Activated naive CD4-positive, alpha-beta T cell treated with Interleukin-2 at 50 U/mL for 16 hours (primary cell): ENCODE measurements around the gene GLT6D1.

Source experiments
- DNase-seq: peaks from one replicate; pipeline ENCODE4 v3.0.0-alpha.2; 2020

The GLT6D1 gene

GRCh38 chr9:135582966-135583687, 56.2 kb downstream of the GLT6D1 start:
- DNase-seq = no peak

DNA sequence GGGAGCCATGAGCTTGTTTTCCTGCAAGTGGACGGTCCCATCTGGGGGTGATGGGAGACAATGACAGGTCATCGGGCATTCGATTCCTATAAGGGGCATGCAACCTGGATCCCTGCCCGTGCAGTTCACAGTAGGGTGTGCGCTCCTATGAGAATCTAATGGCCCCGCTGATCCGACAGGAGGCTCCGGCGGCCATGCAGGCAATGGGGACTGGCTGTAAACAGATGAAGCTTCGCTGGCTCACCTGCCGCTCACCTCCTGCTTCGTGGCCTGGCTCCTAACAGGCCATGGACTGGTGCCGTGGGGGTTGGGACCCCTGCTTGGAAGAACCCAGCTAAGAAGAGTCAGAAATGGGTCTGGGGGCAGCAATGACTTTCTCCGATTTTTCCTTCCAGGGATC, 56.8 kb downstream of the GLT6D1 start:
- DNase-seq = no peak

- DNase-seq = no peak
Measured at GRCh38 chr9:135581636-135582426, 57.5 kb downstream of the GLT6D1 start.

- DNase-seq = no peak
Measured at GRCh38 chr9:135580664-135581380, 58.5 kb downstream of the GLT6D1 start.

GRCh38 chr9:135579889-135580660, 59.3 kb downstream of the GLT6D1 start:
- no peak for DNase-seq

GRCh38 chr9:135579356-135579755, 60.0 kb downstream of the GLT6D1 start:
- DNase-seq = no peak

DNA sequence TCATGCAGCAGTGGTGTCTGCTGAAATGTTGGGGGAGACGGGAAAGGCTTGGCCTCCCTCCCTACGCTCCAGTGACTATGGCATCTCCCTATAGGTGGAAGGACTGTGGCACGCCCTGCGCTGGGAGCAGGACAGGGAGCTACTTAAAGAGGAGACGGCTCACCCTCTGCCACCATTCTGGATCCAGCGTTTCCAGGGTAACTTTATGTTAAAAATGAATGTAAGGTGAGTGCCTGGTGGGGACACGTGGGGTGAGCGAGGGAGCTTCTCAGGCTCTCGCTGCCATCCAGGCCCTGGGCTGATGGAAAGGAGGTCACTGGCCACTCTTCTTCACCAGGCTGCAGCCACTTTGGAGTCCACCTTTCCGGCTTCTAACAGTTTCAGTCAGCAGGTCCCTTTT, 62.1 kb downstream of the GLT6D1 start:
- no peak for DNase-seq

GRCh38 chr9:135575995-135576631, 63.2 kb downstream of the GLT6D1 start:
- DNase-seq = no peak

DNA sequence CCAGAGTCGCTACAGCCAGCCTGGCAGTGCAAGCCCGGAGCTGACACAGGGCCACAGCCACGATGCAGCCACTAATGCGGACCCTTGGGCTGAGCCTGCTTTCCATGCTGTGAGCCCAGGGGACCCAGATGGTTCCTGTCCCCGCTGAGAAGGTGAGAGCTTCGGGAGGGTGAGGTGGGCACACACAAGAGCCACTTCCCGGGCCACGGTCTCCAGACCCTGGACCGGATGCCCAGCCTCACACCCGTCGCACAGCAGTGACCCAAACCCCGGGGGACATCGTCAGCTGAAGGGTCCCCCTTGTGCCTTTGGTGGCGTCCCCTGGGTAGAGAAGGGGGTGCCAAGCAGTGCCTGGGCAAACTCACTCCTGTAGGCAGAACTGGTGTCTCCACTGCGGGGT, 64.4 kb downstream of the GLT6D1 start:
- DNase-seq = no peak

- no peak for DNase-seq
Measured at GRCh38 chr9:135574331-135574730, 65.0 kb downstream of the GLT6D1 start.
